HFFc6 (cell line): Measurements from ENCODE around the gene MANEAL. TPM values are rescaled to one million over a fixed set of nuclear protein-coding genes. Genes with fewer than 3 reads are reported as not detected.

Experiments used
- DNase-seq: peaks from one replicate; pipeline ENCODE4 v3.0.0-alpha.2; 2018
- H3K27ac Mint-ChIP-seq: 2 replicates; pipeline ENCODE4 v1.8.0; 2020; ENCODE audit warnings: mild to moderate bottlenecking, mixed read lengths
- H3K27me3 Mint-ChIP-seq: 2 replicates; pipeline ENCODE4 v1.8.0; 2021; ENCODE audit warnings: mild to moderate bottlenecking, moderate library complexity, mixed read lengths; ENCODE audit not compliant: insufficient read depth
- H3K36me3 Mint-ChIP-seq: 2 replicates; pipeline ENCODE4 v1.8.0; 2021; ENCODE audit warnings: low read depth, mixed read lengths
- H3K4me1 Mint-ChIP-seq: 2 replicates; pipeline ENCODE4 v1.8.0; 2020; ENCODE audit warnings: low read depth, mixed read lengths
- H3K4me3 Mint-ChIP-seq: 2 replicates; pipeline ENCODE4 v1.8.0; 2020; ENCODE audit warnings: mild to moderate bottlenecking, moderate library complexity, mixed read lengths
- H3K9me3 Mint-ChIP-seq: 2 replicates; pipeline ENCODE4 v1.8.0; 2020; ENCODE audit warnings: mild to moderate bottlenecking, mixed read lengths
- total RNA-seq, 6 experiments: library from RNA; stranded (reverse); fragmentation: NEBNext Ultra II Directional; extraction: Animal tissue kit (Norgen Biotek cat#: 25700); gene quantifications; 2 replicates in 1 of 6; 3 replicates in 5 of 6; pipeline ENCODE4 v1.2.3, GENCODE V29; 2021
- TF ChIP-seq, protein P1 (sequence below): fragments of 200-600 bp; sonication (generic); IDR thresholded peaks from 2 replicates; pipeline ENCODE4 v1.5.0; 2021; ENCODE audit warnings: antibody characterized with exemption, mild to moderate bottlenecking

Gene MANEAL
- total RNA-seq, 6 experiments from 2014 or later = 9.5 to 11.1 (median 9.9) TPM

DNA sequence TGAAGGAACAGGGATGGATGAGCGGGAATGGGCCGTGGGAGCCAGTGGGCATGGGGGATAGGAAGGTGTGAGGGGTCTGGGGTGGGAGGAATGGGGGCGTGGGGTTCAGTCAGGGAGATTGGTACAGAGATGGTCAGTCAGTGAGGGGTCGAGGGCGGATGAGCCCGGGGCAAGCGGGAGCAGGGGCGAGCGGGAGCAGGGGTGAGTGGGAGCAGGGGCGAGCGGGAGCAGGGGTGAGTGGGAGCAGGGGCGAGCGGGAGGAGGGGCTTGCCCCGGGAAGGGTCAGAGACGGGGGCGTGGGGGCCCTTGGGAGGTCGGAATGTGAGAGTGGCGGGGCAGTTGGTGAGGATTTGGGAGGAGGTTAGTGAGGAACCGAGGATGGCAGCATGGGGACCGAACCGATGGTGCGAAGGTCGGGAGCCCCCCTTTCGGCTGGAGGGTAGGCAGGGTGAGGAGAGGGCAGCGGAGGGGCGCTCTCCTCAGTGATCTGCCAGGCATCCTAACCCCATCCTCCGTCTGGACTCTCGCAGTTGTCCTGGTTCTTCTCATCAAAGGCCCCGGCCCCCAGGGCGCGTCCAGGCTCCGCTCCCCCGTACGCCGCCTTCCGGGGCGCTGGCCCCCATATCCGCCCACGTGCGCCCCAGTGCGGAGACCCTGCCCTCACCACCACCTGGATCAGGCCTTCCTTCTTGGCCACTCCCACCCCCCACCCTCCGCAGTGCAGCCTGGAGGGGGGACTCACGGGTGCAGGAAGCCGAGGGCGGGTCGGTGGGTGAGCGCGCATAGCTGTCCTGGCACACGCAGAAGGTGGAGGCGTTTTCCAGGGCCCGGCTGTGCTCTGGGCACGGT is 40.0 kb upstream of the MANEAL start:
- Mint-ChIP-seq H3K9me3 (no peaks in the 10 kb centered on the region), H3K4me3 (no peak overlapping the region), H3K27ac (no peak overlapping the region), H3K27me3 (peaks cover 34% of the 10 kb centered on the region), H3K4me1 (no peaks in the 10 kb centered on the region), H3K36me3 (no peaks in the 10 kb centered on the region)
- TF ChIP-seq, protein P1, sequence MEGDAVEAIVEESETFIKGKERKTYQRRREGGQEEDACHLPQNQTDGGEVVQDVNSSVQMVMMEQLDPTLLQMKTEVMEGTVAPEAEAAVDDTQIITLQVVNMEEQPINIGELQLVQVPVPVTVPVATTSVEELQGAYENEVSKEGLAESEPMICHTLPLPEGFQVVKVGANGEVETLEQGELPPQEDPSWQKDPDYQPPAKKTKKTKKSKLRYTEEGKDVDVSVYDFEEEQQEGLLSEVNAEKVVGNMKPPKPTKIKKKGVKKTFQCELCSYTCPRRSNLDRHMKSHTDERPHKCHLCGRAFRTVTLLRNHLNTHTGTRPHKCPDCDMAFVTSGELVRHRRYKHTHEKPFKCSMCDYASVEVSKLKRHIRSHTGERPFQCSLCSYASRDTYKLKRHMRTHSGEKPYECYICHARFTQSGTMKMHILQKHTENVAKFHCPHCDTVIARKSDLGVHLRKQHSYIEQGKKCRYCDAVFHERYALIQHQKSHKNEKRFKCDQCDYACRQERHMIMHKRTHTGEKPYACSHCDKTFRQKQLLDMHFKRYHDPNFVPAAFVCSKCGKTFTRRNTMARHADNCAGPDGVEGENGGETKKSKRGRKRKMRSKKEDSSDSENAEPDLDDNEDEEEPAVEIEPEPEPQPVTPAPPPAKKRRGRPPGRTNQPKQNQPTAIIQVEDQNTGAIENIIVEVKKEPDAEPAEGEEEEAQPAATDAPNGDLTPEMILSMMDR = no peak
- DNase-seq = no peak

DNA sequence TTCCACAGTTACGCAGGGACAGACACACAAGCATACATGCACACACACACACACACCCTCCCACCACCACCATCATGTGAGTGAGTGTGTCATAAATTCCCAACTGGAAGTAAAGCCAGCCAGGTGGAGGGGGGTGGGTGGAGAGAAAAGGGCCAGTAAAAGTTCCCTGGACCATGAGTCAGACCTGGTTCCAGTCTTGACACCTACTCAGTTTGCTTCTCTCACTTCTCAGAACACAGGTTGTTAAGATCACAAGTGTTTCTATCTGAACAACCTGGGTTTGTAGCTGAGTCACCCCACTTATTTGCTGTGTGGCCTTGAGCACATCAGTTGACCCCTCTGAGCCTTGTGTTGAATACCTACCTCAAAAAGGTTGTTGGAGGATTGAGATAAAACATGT is 38.4 kb upstream of the MANEAL start:
- no peak for DNase-seq
- Mint-ChIP-seq H3K27ac (no peak overlapping the region), H3K4me3 (no peak overlapping the region), H3K36me3 (no peaks in the 10 kb centered on the region), H3K4me1 (no peaks in the 10 kb centered on the region), H3K27me3 (peaks cover 34% of the 10 kb centered on the region), H3K9me3 (no peaks in the 10 kb centered on the region)
- TF ChIP-seq, protein P1 = no peak

DNA sequence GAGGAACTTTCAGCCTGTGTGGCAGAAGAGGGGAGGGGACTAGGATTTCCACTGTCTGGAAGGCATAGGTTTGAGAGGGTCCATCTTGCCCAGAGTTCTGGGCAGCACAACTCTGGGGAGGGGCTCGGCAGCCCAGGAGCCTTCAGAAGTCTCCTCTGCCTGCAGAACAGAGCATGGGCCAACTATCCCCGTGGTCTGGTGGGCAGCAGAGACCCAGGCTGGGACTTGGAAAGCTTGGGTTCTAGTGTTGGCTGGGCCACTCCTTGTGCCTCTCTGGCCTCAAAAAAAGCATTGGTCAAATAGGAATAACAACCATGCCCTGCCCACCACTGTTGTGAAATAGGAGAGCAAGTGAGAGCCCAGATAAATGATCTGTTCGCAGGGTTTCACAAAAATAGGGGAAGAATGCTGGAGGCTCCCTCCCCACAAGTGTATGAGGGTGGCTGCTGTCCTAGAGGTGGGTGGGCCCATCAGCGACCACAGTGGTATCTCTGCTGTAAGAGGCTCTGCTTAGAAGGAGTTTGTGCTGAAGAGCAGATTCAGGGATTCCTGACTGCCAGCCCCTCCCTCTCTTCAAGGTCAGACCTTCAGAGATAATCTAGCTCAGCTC is 37.6 kb upstream of the MANEAL start:
- Mint-ChIP-seq H3K4me1 (no peaks in the 10 kb centered on the region), H3K4me3 (no peak overlapping the region)
- TF ChIP-seq, protein P1 = no peak

DNA sequence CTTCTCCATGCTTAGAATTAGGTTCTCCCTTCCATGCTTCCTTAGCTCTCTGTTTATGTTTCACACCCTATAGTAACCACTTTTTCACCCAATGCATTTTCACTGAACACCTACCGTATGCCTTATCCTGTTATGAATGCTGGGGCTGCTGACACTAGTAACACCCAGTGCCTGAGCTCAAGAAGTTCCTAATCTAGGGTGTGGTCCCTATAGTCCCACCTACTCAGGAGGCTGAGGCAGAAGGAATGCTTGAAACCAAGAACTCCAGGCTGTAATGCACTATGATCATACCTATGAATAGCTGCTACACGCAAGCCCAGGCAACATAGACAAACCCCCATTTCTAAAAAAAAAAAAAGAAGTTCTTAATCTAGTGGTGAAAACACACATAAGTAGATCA is 34.2 kb upstream of the MANEAL start:
- H3K27me3 Mint-ChIP-seq = peaks cover 24% of the 10 kb centered on the region

More for the DNA sequence above, 37.6 kb upstream of the MANEAL start:
- no peaks in the 10 kb centered on the region for H3K9me3 Mint-ChIP-seq
- no peak overlapping the region for H3K27ac Mint-ChIP-seq
- peaks cover 31% of the 10 kb centered on the region for H3K27me3 Mint-ChIP-seq
- H3K36me3 Mint-ChIP-seq = no peaks in the 10 kb centered on the region
- DNase-seq = no peak

DNA sequence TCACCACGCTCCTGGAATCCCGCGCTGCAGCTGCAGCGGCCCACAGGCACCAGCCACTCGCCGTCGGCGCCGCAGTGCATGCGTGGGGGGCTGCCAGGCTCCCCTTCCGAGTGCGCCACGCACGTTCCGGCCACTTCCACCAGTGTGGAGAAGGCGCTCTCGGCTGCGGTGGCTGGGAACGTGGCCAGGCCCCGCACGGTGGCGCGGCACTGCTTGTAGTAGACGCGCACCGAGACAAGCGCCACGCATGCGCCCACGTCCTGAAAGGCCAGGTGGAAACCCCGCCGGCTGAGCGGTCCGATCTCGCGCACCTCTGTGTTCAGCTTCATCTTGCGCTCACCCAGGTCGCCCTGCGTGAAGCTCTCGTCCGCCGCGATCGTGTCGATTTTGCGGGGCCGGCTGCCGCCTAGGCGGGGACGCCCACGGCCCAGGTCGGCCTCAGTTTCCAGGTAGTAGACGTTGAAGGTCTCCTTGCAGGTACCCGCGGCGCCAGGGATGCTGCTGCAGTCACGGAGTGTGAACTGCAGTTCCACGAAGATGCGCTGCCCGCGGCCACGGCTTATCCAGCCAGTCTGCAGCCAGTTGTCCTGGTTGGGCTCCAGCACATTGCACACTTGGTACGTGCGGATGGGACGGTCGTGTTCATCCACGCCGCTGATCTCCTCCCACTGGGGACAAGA is 32.1 kb upstream of the MANEAL start:
- Mint-ChIP-seq H3K36me3 (no peaks in the 10 kb centered on the region), H3K4me1 (0 out of 2 replicates have a peak, but pooled peaks cover 5% of the 10 kb centered on the region), H3K4me3 (no peak overlapping the region), H3K27me3 (peaks cover 23% of the 10 kb centered on the region), H3K27ac (no peak overlapping the region), H3K9me3 (no peaks in the 10 kb centered on the region)
- no peak for DNase-seq
- TF ChIP-seq, protein P1 = no peak

More for the DNA sequence above, 34.2 kb upstream of the MANEAL start:
- Mint-ChIP-seq H3K4me3 (no peak overlapping the region), H3K9me3 (no peaks in the 10 kb centered on the region), H3K4me1 (no peaks in the 10 kb centered on the region), H3K36me3 (no peaks in the 10 kb centered on the region), H3K27ac (no peak overlapping the region)
- TF ChIP-seq, protein P1 = no peak
- no peak for DNase-seq
